ENCODE results near the gene RBM44. TPM values are rescaled to one million over a fixed set of nuclear protein-coding genes. Genes with fewer than 3 reads are reported as not detected.
A peak's percentile ranks its signal among the peaks of the same experiment; 100 is the strongest.

The RBM44 gene
- total and polyA plus RNA-seq, 2 experiments from 2014 or later, result 0.11 TPM; not detected in 1

DNA sequence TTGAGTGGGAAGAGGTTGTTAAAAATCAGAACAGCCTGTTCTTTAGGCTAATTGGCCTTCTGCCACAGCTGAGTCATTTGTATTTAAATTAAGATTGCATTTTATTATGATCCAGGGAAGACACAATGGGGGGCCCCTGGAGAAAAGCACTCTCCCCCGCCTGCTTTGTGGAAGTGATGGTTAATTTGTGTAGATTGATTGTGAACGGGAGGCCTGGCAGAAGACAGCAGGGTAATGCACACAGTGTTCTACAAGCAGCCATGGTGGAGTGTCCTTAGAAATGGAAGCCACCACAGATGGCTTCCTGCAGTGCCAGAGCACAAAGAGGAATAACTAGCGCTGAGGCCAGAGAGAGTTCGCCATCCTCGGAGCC lies 80.5 kb downstream of the RBM44 start:
- no peaks in the 10 kb centered on the region for H3K9me3 ChIP-seq (ENCODE audit: low read depth)
- in situ Hi-C loops (cut with MboI), result no loop called here
- peak; percentile 66 for DNase-seq
- no peaks in the 10 kb centered on the region for H3F3A ChIP-seq (ENCODE audit: insufficient read depth)
- no peak overlapping the region for H2AFZ ChIP-seq
- H3K9ac ChIP-seq, result no peak overlapping the region
- TF ChIP-seq EZH2 (IDR thresholded peaks at IDR 0.05; ENCODE audit: insufficient read depth, poor library complexity, severe bottlenecking) (no peak), EZH2phosphoT487 (IDR thresholded peaks at IDR 0.05; ENCODE audit: insufficient read depth, low read depth) (no peak)
- peaks cover 17% of the 10 kb centered on the region for H3K4me1 ChIP-seq (ENCODE audit: insufficient read depth)
- no peak overlapping the region for H3K4me3 ChIP-seq
- H3K36me3 ChIP-seq (ENCODE audit: low read depth), result no peaks in the 10 kb centered on the region
- 84 to 88% methylated on average over 5 of the region's 5 CpGs for whole genome bisulfite sequencing, 2 experiments (ENCODE audit: low coverage in 1 of 2, low lambda C conversion rate in 2 of 2, missing lambda C conversion rate in 2 of 2)
- no peaks in the 10 kb centered on the region for H4K20me1 ChIP-seq (ENCODE audit: insufficient read depth)
- no peaks in the 10 kb centered on the region for H3K79me2 ChIP-seq (ENCODE audit: insufficient read depth)
- H3K27ac ChIP-seq, result no peak overlapping the region
- H3K9me2 ChIP-seq (ENCODE audit: insufficient read depth), result no peaks in the 10 kb centered on the region
- peak overlapping the region; percentile 3 for H3K4me2 ChIP-seq (ENCODE audit: unreplicated experiment)
- no peaks in the 10 kb centered on the region for H3K27me3 ChIP-seq (replicated peaks; ENCODE audit: insufficient read depth)

DNA sequence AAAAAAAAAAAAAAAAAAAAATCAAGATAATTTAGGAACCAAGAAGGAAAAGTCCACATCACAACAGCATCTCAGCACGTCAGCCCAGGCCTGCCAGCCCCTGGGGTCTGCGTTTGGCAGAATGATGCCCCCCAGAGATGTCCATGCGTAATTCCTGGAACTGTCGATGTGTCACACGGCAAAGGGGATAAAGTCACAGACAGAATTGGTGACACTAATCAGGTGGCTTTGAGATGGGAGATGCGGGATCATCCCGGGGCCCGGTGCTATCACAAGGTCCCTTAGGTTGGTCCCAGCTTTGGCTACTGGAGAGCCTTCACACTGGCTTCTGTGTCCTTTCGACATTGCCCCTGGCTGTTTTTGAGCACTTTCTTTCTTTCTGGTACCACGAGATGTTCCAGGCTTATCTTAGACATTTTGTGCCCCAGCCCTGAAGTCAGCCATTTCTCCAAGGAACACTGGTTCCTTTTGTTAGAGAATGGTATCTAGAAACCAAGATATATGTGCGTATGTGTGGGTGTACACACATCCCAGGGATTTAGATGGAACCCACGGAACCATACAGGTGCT lies 81.5 kb downstream of the RBM44 start:
- Histone ChIP-seq H3K4me2 (ENCODE audit: unreplicated experiment) (no peak overlapping the region), H3F3A (ENCODE audit: insufficient read depth) (no peaks in the 10 kb centered on the region), H3K4me3 (no peak overlapping the region), H4K20me1 (ENCODE audit: insufficient read depth) (no peaks in the 10 kb centered on the region), H3K27me3 (replicated peaks; ENCODE audit: insufficient read depth) (no peaks in the 10 kb centered on the region), H2AFZ (no peak overlapping the region), H3K27ac (no peak overlapping the region), H3K9me2 (ENCODE audit: insufficient read depth) (no peaks in the 10 kb centered on the region), H3K9ac (no peak overlapping the region), H3K9me3 (ENCODE audit: low read depth) (no peaks in the 10 kb centered on the region), H3K79me2 (ENCODE audit: insufficient read depth) (no peaks in the 10 kb centered on the region), H3K36me3 (ENCODE audit: low read depth) (no peaks in the 10 kb centered on the region), H3K4me1 (ENCODE audit: insufficient read depth) (peaks cover 7% of the 10 kb centered on the region)
- in situ Hi-C loops (cut with MboI), result no loop called here
- TF ChIP-seq EZH2phosphoT487 (IDR thresholded peaks at IDR 0.05; ENCODE audit: insufficient read depth, low read depth), result no peak
- TF ChIP-seq EZH2 (IDR thresholded peaks at IDR 0.05; ENCODE audit: insufficient read depth, poor library complexity, severe bottlenecking), result no peak
- DNase-seq, result no peak
- 95% methylated on average over 12 of the region's 12 CpGs for WGBS, 2 experiments (ENCODE audit: low coverage in 1 of 2, low lambda C conversion rate in 2 of 2, missing lambda C conversion rate in 2 of 2)

DNA sequence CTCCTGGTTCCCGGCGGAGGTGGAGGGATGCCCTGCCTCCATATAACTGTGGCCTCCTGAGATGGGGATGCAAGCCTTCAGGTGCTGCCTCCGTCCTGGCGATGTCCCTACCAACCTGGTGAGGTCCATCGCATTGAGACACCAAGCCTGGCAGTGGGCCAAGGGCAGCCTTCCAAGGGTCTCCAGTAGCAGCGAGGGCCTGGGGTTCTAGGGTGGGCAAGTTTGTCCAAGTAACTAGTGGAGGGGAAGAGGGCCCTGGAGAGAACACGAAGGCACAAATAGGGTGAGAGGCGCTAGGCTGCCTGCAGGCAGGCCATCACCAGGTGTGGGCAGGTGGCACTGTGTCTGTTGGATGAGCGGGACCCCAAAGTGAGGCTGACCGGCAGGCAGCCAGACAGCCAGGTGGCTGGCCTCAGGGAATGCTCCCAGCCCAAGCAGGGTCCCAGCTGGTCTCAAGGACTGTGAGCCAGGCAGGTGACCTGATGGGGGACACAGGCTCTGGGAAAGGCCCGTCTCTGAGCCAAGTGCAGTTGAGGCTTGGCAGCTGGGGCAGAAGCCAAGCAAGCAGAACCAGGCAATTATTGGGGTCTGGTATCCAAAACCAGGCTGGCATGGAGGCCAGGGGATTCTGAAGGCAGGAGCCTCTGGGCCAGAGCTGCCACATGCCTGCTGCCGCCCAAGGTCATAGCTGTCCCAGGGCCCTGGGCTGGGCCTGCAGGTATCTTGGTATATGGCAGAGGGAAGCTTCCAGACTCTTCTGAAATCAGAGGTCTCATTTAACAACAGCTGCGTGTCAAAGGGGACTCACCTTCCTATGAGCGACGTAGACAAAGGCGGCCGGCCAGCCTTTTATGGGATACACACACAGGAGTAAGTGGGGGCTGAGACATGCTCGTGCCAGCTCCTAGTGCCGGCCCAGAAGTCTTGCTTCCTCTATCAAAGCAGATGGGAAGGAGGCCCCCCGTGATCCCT lies 84.2 kb downstream of the RBM44 start:
- no peak for DNase-seq
- in situ Hi-C loops (cut with MboI), result no loop called here
- Histone ChIP-seq H3K4me3 (no peak overlapping the region), H3K9ac (no peak overlapping the region), H3K36me3 (ENCODE audit: low read depth) (no peaks in the 10 kb centered on the region), H3K27ac (no peak overlapping the region), H3K9me2 (ENCODE audit: insufficient read depth) (no peaks in the 10 kb centered on the region), H3F3A (ENCODE audit: insufficient read depth) (no peaks in the 10 kb centered on the region), H3K4me2 (ENCODE audit: unreplicated experiment) (no peak overlapping the region), H2AFZ (no peak overlapping the region), H3K9me3 (ENCODE audit: low read depth) (no peaks in the 10 kb centered on the region), H3K27me3 (replicated peaks; ENCODE audit: insufficient read depth) (no peaks in the 10 kb centered on the region), H3K79me2 (ENCODE audit: insufficient read depth) (no peaks in the 10 kb centered on the region), H3K4me1 (ENCODE audit: insufficient read depth) (peaks cover 6% of the 10 kb centered on the region), H4K20me1 (ENCODE audit: insufficient read depth) (no peaks in the 10 kb centered on the region)
- 90 to 91% methylated on average over 20 of the region's 20 CpGs for WGBS, 2 experiments (ENCODE audit: low coverage in 1 of 2, low lambda C conversion rate in 2 of 2, missing lambda C conversion rate in 2 of 2)
- TF ChIP-seq EZH2 (IDR thresholded peaks at IDR 0.05; ENCODE audit: insufficient read depth, poor library complexity, severe bottlenecking) (no peak), EZH2phosphoT487 (IDR thresholded peaks at IDR 0.05; ENCODE audit: insufficient read depth, low read depth) (no peak)

DNA sequence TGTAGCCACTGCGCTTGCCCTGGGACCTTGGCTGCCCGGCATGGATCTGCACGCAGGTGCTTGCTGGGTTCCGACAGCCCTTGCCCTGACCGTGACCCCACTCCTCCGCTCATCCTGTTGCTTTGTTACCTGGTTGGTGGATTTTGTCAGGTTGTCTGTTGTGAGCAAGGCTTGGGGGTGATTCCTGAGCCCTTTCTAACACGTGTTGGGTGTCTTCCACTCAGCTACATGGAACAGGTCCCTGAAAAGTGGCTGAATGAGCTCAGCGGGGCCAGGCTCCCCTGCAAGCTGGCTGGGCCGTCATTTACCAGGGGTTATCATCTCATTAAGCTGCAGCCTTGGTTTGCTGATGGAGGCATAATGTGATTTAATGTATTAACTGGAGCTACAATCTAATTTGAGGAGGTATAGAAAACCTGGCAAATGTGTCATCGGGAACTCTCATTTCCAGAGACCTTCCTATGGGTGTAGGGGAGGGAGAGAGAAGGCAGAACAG lies 85.4 kb downstream of the RBM44 start:
- Histone ChIP-seq H3K4me2 (ENCODE audit: unreplicated experiment) (no peak overlapping the region), H3K27me3 (replicated peaks; ENCODE audit: insufficient read depth) (no peaks in the 10 kb centered on the region), H3F3A (ENCODE audit: insufficient read depth) (no peaks in the 10 kb centered on the region), H3K79me2 (ENCODE audit: insufficient read depth) (no peaks in the 10 kb centered on the region), H3K9me2 (ENCODE audit: insufficient read depth) (no peaks in the 10 kb centered on the region), H3K4me3 (no peak overlapping the region), H3K27ac (no peak overlapping the region), H3K9ac (no peak overlapping the region), H4K20me1 (ENCODE audit: insufficient read depth) (no peaks in the 10 kb centered on the region), H3K9me3 (ENCODE audit: low read depth) (no peaks in the 10 kb centered on the region), H2AFZ (no peak overlapping the region), H3K4me1 (ENCODE audit: insufficient read depth) (peaks cover 11% of the 10 kb centered on the region), H3K36me3 (ENCODE audit: low read depth) (no peaks in the 10 kb centered on the region)
- in situ Hi-C loops (cut with MboI), result no loop called here
- TF ChIP-seq EZH2phosphoT487 (IDR thresholded peaks at IDR 0.05; ENCODE audit: insufficient read depth, low read depth) (no peak), EZH2 (IDR thresholded peaks at IDR 0.05; ENCODE audit: insufficient read depth, poor library complexity, severe bottlenecking) (no peak)
- DNase-seq, result no peak
- 90 to 94% methylated on average over 10 of the region's 10 CpGs for WGBS, 2 experiments (ENCODE audit: low coverage in 1 of 2, low lambda C conversion rate in 2 of 2, missing lambda C conversion rate in 2 of 2)
